Testis (tissue), 3 donors: ENCODE results near the gene SCUBE3. TPM values are rescaled to one million over a fixed set of nuclear protein-coding genes. Genes with fewer than 3 reads are reported as not detected.

Source experiments
- DNase-seq: peaks from one replicate; pipeline ENCODE4 v3.0.0-alpha.2; 2019
- H3K27ac ChIP-seq, 2 donors: fragments of 200-600 bp; sonication (generic); one replicate each; pipeline ENCODE4 v1.5.1; 2019
- H3K27me3 ChIP-seq: fragments of 200-600 bp; sonication (generic); one replicate; pipeline ENCODE4 v1.5.1; 2019
- H3K36me3 ChIP-seq: fragments of 200-600 bp; sonication (generic); one replicate; pipeline ENCODE4 v1.5.1; 2017; ENCODE audit warnings: low read depth; ENCODE audit errors: missing control alignments
- H3K4me1 ChIP-seq: fragments of 200-600 bp; sonication (generic); one replicate; pipeline ENCODE4 v1.5.1; 2019
- H3K4me3 ChIP-seq, 2 donors: fragments of 200-600 bp; sonication (generic); one replicate each; pipeline ENCODE4 v1.5.1; 2017 to 2019
- H3K9me3 ChIP-seq: fragments of 200-600 bp; sonication (generic); one replicate; pipeline ENCODE4 v1.5.1; 2017
- POLR2A ChIP-seq: fragments of 450-650 bp; IDR thresholded peaks from one replicate; pipeline ENCODE4 v1.6.1; 2017; ENCODE audit warnings: antibody characterized with exemption, mild to moderate bottlenecking, moderate library complexity
- WGBS, 2 donors: methylation state at CpG; one replicate each; pipeline ENCODE4 v1.1.5; 2018; 5-methylcytosine and 5-hydroxymethylcytosine counted together
- intact Hi-C: fragments of 100-400 bp; cut with DNase I; formaldehyde crosslinking; loops from one replicate; pipeline ENCODE4 v1.15.1; 2023; ENCODE audit warnings: low total_unique reads
- polyA plus RNA-seq: library from polyadenylated mRNA; stranded (reverse); fragments of 350-450 nt; fragmentation: Illumina TruSeq; extraction: RNeasy Lipid Tissue Mini Kit (QIAGEN cat#74804); gene quantifications from one replicate; pipeline ENCODE4 v1.2.3, GENCODE V29; 2014; ENCODE audit warnings: low read depth, low replicate concordance; ENCODE audit not compliant: insufficient read depth
- total RNA-seq, 2 donors: library from RNA; depleted of rRNA; stranded (reverse); fragments of >200 nt; gene quantifications; one replicate each; pipeline ENCODE4 v1.2.3, GENCODE V29; 2016
- TF ChIP-seq, protein P1 (sequence below), 3 experiments: fragments of 450-650 bp in 2 of 3; fragments of 200-600 bp in 1 of 3; sonication (generic) in 1 of 3; IDR thresholded peaks; one replicate each; pipeline ENCODE4 v1.5.1; 2016 to 2019; ENCODE audit warnings: antibody characterized with exemption in 3 of 3, mild to moderate bottlenecking in 2 of 3, moderate library complexity in 1 of 3

SCUBE3 gene
- total and polyA plus RNA-seq, 3 donors from 2014 or later = 1.7 to 2.2 (median 2.0) TPM

DNA sequence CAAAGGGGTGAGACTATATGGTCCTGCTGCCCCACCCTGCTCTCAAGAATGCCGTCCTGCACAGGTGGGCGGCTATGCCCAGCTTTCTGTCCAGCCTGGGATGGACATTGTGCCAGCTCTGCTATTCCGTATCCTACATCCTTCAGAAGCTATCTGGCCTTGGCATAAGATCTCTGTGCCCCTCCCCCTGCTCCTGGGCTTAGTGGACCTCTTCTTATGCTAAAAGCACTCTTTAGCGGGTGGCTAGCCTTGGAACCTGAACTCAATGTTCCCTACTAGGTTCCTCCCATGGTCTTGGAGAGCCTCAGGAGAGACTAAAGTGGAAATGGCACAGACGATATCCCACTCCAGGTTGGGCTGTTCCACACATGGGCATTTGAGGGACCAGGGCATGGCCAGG, 22.5 kb downstream of the SCUBE3 start:
- no peak for TF ChIP-seq POLR2A
- TF ChIP-seq, protein P1, sequence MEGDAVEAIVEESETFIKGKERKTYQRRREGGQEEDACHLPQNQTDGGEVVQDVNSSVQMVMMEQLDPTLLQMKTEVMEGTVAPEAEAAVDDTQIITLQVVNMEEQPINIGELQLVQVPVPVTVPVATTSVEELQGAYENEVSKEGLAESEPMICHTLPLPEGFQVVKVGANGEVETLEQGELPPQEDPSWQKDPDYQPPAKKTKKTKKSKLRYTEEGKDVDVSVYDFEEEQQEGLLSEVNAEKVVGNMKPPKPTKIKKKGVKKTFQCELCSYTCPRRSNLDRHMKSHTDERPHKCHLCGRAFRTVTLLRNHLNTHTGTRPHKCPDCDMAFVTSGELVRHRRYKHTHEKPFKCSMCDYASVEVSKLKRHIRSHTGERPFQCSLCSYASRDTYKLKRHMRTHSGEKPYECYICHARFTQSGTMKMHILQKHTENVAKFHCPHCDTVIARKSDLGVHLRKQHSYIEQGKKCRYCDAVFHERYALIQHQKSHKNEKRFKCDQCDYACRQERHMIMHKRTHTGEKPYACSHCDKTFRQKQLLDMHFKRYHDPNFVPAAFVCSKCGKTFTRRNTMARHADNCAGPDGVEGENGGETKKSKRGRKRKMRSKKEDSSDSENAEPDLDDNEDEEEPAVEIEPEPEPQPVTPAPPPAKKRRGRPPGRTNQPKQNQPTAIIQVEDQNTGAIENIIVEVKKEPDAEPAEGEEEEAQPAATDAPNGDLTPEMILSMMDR (IDR thresholded peaks at IDR 0.05) = no peak
- no peaks in the 10 kb centered on the region for H3K9me3 ChIP-seq
- WGBS, 2 donors = 82 to 83% methylated on average over 5 of the region's 5 CpGs
- H3K36me3 ChIP-seq = no peaks in the 10 kb centered on the region
- no peak overlapping the region for H3K4me3 ChIP-seq
- H3K4me1 ChIP-seq = no peaks in the 10 kb centered on the region
- intact Hi-C loops = no loop called here
- H3K27me3 ChIP-seq = no peaks in the 10 kb centered on the region
- no peak overlapping the region for H3K27ac ChIP-seq
- no peak for DNase-seq

DNA sequence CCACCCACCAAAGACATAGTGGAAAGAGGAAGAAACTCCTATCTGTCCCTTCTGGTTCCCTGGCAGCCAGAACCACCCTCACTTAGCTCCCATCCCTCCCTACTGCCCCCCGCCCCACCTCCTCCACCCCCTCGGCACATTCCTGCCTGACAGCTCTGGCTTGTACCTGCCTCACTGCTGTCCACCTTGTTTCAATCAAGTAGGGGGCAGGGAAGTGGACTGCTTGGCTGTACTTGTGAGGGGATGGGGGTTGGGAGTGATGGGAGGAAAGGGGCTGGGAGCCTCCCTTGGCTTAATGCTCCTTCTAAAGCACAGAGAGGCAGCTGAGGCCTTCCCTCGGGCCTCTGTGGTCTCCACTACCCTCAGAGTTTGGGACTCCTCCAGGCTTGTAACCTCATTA, 23.7 kb downstream of the SCUBE3 start:
- no peaks in the 10 kb centered on the region for H3K27me3 ChIP-seq
- DNase-seq = no peak
- intact Hi-C loops = no loop called here
- WGBS, 2 donors = 80 to 92% methylated on average over 3 of the region's 3 CpGs
- no peaks in the 10 kb centered on the region for H3K4me1 ChIP-seq
- H3K4me3 ChIP-seq = no peak overlapping the region
- H3K36me3 ChIP-seq = no peaks in the 10 kb centered on the region
- no peak for TF ChIP-seq POLR2A
- TF ChIP-seq, protein P1 (IDR thresholded peaks at IDR 0.05) = no peak
- H3K27ac ChIP-seq = no peak overlapping the region
- H3K9me3 ChIP-seq = no peaks in the 10 kb centered on the region

DNA sequence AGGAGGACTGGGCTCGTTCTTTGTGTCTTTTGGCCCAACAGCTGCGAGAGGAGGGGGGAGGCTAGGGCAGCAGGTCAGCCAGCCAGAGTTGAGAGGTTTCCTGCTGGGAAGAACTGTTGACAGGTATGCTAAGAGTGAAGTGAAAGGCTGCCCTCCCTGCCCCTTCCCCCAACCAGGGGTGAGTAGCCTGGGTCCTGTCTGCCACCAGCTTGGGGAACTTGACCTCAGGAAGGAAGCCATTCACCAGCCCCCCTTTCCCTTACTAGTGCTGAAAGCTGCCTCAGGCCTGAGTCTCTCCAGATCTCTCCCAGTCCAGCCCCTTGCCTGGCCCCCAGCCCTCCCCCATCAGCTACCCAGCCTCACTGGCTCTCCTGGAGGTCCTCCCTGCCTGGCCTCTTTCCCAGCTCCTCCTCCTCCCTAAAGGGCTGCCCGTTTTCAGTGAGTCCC, 25.1 kb downstream of the SCUBE3 start:
- DNase-seq = no peak
- H3K4me1 ChIP-seq = no peaks in the 10 kb centered on the region

DNA sequence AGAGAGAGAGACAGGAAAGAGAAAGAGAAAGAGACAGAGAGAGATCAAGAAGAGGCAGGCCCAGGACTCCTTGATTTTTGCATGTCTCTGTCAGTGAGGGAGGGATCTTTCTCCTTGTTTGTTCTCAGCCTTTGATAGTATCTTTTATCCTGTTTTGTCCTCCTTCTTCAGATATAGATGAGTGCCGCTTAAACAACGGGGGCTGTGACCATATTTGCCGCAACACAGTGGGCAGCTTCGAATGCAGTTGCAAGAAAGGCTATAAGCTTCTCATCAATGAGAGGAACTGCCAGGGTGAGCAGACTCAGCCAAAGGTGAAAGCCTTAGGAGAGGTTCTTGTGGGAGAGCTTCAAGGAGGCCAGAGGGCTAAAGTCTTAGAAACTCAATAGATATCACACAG, 25.8 kb downstream of the SCUBE3 start:
- no peaks in the 10 kb centered on the region for H3K36me3 ChIP-seq
- H3K9me3 ChIP-seq = no peaks in the 10 kb centered on the region
- H3K27me3 ChIP-seq = no peaks in the 10 kb centered on the region
- H3K4me3 ChIP-seq = no peak overlapping the region
- no peak overlapping the region for H3K27ac ChIP-seq
- no peak for DNase-seq
- H3K4me1 ChIP-seq = no peaks in the 10 kb centered on the region
- intact Hi-C loops = no loop called here
- TF ChIP-seq POLR2A = no peak
- TF ChIP-seq, protein P1 (IDR thresholded peaks at IDR 0.05) = no peak
- WGBS, 2 donors = 87% methylated on average over 4 of the region's 4 CpGs

More for the DNA sequence above, 25.1 kb downstream of the SCUBE3 start:
- Histone ChIP-seq H3K36me3 (no peaks in the 10 kb centered on the region), H3K27me3 (no peaks in the 10 kb centered on the region), H3K27ac (no peak overlapping the region), H3K9me3 (no peaks in the 10 kb centered on the region), H3K4me3 (no peak overlapping the region)
- intact Hi-C loops = no loop called here
- 58 to 62% methylated on average over 3 of the region's 3 CpGs for WGBS, 2 donors
- TF ChIP-seq, protein P1 (IDR thresholded peaks at IDR 0.05) = no peak
- TF ChIP-seq POLR2A = no peak
